DOHH2 (cell line): ENCODE results near the gene CASZ1.

Experiments used
- CTCF ChIP-seq: fragments of 200-600 bp; sonication (generic); IDR thresholded peaks from one replicate; pipeline ENCODE4 v1.5.1; 2014; ENCODE audit warnings: antibody characterized with exemption, mild to moderate bottlenecking, low read depth, low read length; ENCODE audit not compliant: poor library complexity, severe bottlenecking
- EZH2phosphoT487 ChIP-seq: fragments of 200-600 bp; sonication (generic); IDR thresholded peaks from 2 replicates; pipeline ENCODE4 v1.6.1; 2017; ENCODE audit warnings: borderline replicate concordance, mild to moderate bottlenecking, antibody characterized with exemption, low read length, moderate library complexity, mixed read lengths

GRCh38 chr1:10684221-10684620 is 112.2 kb downstream of the CASZ1 start:
- TF ChIP-seq CTCF = no peak
- TF ChIP-seq EZH2phosphoT487 = no peak
